Erythroblast (primary cell): ENCODE data around the gene ABHD12.

Experiments
- GATA1 ChIP-seq: IDR thresholded peaks from 2 replicates; pipeline ENCODE4 v1.6.1; 2011; ENCODE audit warnings: low read depth, mild to moderate bottlenecking, control low read depth, low read length, moderate library complexity
- POLR2A ChIP-seq: IDR thresholded peaks from 2 replicates; pipeline ENCODE4 v1.6.1; 2011; ENCODE audit warnings: mild to moderate bottlenecking, low read length

GRCh38 chr20:25437153-25437581, 46.5 kb upstream of the ABHD12 start:
- TF ChIP-seq POLR2A (no peak), GATA1 (no peak)
